HAP-1 (cell line): ENCODE data around the gene TRIM41.
"Not testable (repeated sequence)": the region's sequence is repeated elsewhere in the genome, so short reads cannot be mapped to it uniquely, and the experiment has no call there.

Experiments
- DNase-seq, 2 experiments: peaks; one replicate each; pipeline ENCODE4 v3.0.0-alpha.2; 2016 to 2020; ENCODE audit warnings: low spot score in 2 of 2
- H3K27me3 ChIP-seq: fragments of 250-450 bp; sonication (Bioruptor Pico); 2 replicates; pipeline ENCODE4 v1.5.1; 2020; ENCODE audit warnings: low read depth, mild to moderate bottlenecking, moderate library complexity
- H3K36me3 ChIP-seq: fragments of 250-450 bp; sonication (Bioruptor Pico); replicated peaks from 2 replicates; pipeline ENCODE4 v1.5.1; 2020; ENCODE audit warnings: mild to moderate bottlenecking
- H3K4me1 ChIP-seq: fragments of 250-450 bp; sonication (Bioruptor Pico); 2 replicates; pipeline ENCODE4 v1.5.1; 2020; ENCODE audit warnings: mild to moderate bottlenecking
- H3K4me3 ChIP-seq: fragments of 250-450 bp; sonication (Bioruptor Pico); 2 replicates; pipeline ENCODE4 v1.5.1; 2020; ENCODE audit warnings: mild to moderate bottlenecking, moderate library complexity
- H3K9me3 ChIP-seq: fragments of 250-450 bp; sonication (Bioruptor Pico); 2 replicates; pipeline ENCODE4 v1.5.1; 2020; ENCODE audit warnings: mild to moderate bottlenecking, moderate library complexity
- in situ Hi-C: fragments of 300-500 bp; cut with MboI; formaldehyde crosslinking; loops from 3 replicates; pipeline ENCODE4 v1.14.3; 2020; ENCODE audit warnings: low sequenced_read_pairs, inconsistent platforms, mixed read lengths

TRIM41 gene

DNA sequence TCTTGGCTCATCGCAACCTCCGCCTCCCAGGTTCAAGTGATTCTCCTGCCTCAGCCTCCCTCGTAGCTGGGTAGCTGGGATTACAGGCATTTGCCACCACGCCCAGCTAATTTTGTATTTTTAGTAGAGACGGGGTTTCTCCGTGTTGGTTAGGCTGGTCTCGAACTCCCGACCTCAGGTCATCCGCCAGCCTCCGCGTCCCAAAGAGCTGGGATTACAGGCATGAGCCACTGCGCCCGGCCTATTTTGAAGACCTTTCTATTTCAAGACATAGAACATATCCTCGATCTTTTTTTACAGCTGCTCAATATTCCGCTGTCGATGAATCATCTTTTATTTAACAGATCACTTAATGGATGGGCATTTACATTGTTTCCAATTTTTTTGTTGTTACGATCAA lies 12.4 kb upstream of the TRIM41 start:
- DNase-seq, H3K9me3 ChIP-seq, H3K27me3 ChIP-seq, H3K4me1 ChIP-seq, in situ Hi-C loops, H3K4me3 ChIP-seq, H3K36me3 ChIP-seq: not testable (repeated sequence)

DNA sequence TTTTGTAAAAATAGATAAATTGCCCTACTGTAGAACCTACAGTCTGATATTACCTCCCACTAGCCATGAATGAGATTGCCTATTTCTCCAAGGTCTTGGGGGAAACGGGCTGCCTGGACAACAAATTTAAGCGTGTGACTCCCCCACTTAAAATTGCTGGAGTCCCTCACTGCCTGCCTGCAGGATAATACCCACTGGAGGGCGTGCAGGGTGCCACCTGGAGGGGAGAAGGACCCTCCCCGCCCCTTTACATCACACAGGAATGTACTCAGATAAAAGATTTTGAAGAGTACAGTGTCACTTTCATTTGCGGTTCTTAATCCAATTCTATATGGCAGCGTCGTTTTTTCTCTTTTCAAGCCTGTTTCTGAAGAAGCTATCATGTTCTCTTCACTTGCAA lies 11.9 kb upstream of the TRIM41 start:
- in situ Hi-C loops = no loop called here
- H3K4me3 ChIP-seq = no peak overlapping the region
- no peaks in the 10 kb centered on the region for H3K36me3 ChIP-seq
- no peaks in the 10 kb centered on the region for H3K27me3 ChIP-seq
- H3K4me1 ChIP-seq = peaks cover 3% of the 10 kb centered on the region
- no peaks in the 10 kb centered on the region for H3K9me3 ChIP-seq
- DNase-seq = no peak

DNA sequence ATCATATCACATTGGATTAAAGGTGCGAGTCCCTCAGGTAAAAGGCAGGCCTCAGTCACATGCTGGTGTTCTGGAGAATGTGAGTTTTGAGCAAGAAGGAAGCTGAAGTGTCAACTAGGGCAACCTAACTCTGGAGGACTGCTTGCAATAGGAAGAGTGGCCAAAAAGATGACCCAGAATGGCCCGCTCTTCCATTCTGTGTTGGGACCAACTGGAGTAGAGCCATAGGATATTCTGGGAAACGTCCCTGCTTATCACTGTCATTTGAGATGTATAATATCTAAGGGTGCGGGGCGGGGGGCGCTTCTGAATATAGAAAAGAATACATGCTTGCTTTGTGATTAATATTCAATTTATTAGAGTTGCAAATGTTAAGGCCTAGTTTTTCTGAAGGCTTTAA lies 11.0 kb upstream of the TRIM41 start:
- H3K4me3 ChIP-seq = no peak overlapping the region
- no peaks in the 10 kb centered on the region for H3K36me3 ChIP-seq
- no peaks in the 10 kb centered on the region for H3K9me3 ChIP-seq
- no peaks in the 10 kb centered on the region for H3K27me3 ChIP-seq
- DNase-seq = no peak
- in situ Hi-C loops = no loop called here
- no peaks in the 10 kb centered on the region; the same call in none of the 2 replicates for H3K4me1 ChIP-seq

DNA sequence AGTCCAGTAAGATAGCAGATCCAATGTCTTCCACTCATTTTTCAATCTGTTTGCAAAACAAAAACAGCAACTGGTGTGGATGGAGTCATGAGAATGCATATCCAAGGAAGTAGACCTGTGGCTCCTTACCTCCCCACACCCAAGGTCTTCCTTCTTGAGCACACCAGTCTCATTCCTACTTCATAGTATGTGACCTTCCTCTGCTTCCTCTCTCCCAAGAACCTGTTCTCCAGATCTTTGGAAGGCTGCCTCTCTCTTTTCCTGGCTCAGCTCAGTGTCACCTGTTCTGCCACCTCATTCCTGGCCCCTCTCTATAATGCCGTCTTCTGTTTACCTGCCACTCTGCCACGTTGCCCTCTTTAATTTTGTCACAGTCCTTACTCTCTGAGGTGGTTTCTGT lies 10.1 kb upstream of the TRIM41 start:
- no peaks in the 10 kb centered on the region for H3K36me3 ChIP-seq
- H3K4me3 ChIP-seq = no peak overlapping the region
- in situ Hi-C loops = no loop called here
- DNase-seq = no peak
- H3K9me3 ChIP-seq = no peaks in the 10 kb centered on the region
- no peaks in the 10 kb centered on the region for H3K27me3 ChIP-seq
- peaks cover 4% of the 10 kb centered on the region for H3K4me1 ChIP-seq

DNA sequence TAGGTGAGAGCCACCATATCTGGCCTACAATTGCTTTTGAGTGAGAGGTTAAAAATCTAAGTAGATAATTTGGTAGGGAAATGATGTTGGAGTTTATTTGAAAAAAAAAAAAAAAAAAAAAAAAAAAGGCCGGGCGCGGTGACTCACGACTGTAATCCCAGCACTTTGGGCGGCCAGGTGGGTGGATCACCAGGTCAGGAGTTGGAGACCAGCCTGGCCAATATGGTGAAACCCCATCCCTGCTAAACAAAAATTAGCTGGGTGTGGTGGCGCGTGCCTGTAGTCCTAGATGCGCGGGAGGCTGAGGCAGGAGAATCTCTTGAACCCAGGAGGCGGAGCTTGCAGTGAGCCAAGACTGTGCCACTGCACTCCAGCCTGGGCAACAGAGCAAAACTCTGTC lies 8.8 kb upstream of the TRIM41 start:
- H3K9me3 ChIP-seq, H3K4me1 ChIP-seq, DNase-seq, H3K4me3 ChIP-seq, H3K36me3 ChIP-seq, in situ Hi-C loops, H3K27me3 ChIP-seq: not testable (repeated sequence)

DNA sequence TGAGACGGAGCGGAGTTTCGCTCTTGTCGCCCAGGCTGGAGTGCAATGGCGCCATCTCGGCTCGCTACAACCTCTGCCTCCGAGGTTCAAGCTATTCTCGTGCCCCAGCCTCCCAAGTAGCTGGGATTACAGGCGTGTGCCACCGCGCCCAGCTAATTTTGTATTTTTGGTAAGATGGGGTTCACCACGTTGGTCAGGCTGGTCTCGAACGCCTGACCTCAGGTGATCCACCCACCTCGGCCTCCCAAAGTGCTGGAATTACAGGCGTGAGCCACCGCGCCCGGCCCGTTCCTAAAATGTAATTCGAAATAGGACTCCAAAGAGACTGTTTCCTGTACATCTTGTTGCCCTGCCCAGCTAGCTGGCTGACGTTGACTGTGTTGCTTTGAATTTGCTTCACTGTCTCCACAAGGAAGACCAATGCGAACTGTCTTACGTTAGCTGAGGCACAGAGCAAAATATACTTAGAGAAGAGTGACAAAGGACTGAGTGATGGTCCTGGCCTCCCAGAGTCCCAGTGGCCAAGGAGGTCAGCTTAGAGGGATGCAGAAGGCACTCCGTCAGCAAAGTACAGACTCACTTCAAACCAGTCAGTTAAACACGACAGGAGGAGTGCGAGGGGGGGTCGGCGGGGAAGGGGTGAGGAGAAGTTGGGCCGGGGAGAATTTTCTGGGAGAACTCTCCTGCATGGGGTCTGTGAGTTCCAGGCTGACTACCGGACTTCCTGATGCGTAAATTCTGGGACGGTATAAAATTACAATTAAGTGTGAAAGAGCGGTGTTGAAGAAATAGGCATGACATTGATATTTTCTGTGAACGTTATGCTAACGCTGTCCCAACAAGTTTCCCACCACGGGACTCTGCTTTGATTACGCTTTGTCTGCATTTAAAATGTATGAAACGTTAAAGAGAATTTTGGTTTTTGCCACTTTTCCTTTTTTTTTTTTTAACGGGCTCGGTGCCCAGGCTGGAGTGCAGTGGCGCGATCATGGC lies 6.8 kb upstream of the TRIM41 start:
- in situ Hi-C loops = no loop called here
- peak in 1 of 2 experiments; percentile 58 for DNase-seq
- peak overlapping the region; percentile 39 for H3K4me3 ChIP-seq
- peaks cover 6% of the 10 kb centered on the region; the same call in 1 of the 2 replicates for H3K4me1 ChIP-seq
- H3K27me3 ChIP-seq = no peaks in the 10 kb centered on the region
- H3K36me3 ChIP-seq = no peaks in the 10 kb centered on the region
- no peaks in the 10 kb centered on the region for H3K9me3 ChIP-seq

DNA sequence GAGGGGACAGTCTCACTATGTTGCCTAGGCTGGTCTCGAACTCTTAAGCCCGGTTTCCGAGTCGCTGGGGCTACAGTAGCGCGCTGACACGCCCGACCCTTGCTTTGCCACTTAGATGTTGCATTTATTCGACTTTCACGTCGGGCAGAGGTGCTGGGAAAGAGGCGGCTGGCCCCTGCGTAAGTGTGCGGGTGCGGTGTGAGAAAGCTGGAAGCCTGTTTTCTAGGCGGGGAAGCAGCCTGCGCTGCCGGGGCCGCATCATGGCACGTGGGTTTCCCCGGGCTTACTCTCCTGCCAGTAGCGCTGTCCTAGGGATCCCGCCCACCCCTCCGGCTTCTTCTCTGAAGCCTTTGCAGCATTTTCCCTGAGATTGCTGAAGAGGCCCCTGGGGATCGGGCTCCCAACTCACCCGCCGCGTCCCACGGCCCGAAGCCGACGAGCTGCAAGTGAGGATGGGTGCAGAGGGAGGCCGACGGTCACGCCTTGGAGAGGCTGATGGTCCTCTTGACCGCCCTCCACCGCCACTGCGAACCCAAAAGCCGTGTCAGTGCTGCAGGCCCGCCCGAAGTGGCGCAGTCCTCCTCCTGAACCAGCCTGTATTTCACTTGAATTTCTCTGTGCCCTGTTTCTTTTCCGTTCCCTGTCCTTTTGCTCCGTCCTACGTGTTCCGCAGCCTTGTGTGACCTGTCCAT lies 5.8 kb upstream of the TRIM41 start:
- no peaks in the 10 kb centered on the region for H3K36me3 ChIP-seq
- in situ Hi-C loops = no loop called here
- peak overlapping the region; percentile 39 for H3K4me3 ChIP-seq
- H3K27me3 ChIP-seq = no peaks in the 10 kb centered on the region
- peak in 1 of 2 experiments; percentile 81 for DNase-seq
- H3K9me3 ChIP-seq = no peaks in the 10 kb centered on the region
- peaks cover 6% of the 10 kb centered on the region; the same call in 1 of the 2 replicates for H3K4me1 ChIP-seq

DNA sequence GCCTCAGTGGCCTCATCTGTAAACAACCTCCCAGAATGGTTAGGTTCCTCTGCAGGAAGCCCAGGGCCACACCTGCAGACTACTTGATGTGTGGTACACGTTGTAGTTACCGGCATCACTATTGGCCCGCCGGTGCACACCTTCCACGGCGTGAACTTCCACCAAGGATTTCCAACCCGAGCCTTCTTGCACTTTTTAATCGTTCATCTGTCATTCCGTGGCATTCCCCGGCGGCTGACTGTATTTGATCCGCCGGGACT lies 5.3 kb upstream of the TRIM41 start:
- H3K27me3 ChIP-seq = no peaks in the 10 kb centered on the region
- peak overlapping the region; percentile 39 for H3K4me3 ChIP-seq
- no peaks in the 10 kb centered on the region for H3K9me3 ChIP-seq
- in situ Hi-C loops = no loop called here
- peaks cover 10% of the 10 kb centered on the region for H3K4me1 ChIP-seq
- peak in 1 of 2 experiments; percentile 32 for DNase-seq
- H3K36me3 ChIP-seq = no peaks in the 10 kb centered on the region

DNA sequence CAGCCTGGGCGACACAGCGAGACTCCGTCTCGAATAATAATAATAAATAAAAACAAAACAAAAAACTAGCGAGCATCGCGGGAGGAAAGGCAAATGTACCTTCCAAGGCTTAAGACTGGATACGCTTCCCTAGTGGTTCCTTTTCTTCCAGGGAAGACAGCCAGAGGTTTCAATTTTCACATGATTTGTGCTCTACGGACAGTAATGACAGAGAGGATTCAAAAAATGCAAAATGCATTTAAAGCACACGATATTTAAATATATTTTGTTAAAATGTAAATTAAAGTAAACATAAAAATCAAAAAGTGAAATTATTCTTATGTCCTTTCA lies 4.3 kb upstream of the TRIM41 start:
- Histone ChIP-seq H3K4me1 (peaks cover 11% of the 10 kb centered on the region), H3K4me3 (peak overlapping the region; percentile 39), H3K36me3 (no peaks in the 10 kb centered on the region), H3K27me3 (no peaks in the 10 kb centered on the region), H3K9me3 (no peaks in the 10 kb centered on the region)
- no peak for DNase-seq
- in situ Hi-C loops = no loop called here

DNA sequence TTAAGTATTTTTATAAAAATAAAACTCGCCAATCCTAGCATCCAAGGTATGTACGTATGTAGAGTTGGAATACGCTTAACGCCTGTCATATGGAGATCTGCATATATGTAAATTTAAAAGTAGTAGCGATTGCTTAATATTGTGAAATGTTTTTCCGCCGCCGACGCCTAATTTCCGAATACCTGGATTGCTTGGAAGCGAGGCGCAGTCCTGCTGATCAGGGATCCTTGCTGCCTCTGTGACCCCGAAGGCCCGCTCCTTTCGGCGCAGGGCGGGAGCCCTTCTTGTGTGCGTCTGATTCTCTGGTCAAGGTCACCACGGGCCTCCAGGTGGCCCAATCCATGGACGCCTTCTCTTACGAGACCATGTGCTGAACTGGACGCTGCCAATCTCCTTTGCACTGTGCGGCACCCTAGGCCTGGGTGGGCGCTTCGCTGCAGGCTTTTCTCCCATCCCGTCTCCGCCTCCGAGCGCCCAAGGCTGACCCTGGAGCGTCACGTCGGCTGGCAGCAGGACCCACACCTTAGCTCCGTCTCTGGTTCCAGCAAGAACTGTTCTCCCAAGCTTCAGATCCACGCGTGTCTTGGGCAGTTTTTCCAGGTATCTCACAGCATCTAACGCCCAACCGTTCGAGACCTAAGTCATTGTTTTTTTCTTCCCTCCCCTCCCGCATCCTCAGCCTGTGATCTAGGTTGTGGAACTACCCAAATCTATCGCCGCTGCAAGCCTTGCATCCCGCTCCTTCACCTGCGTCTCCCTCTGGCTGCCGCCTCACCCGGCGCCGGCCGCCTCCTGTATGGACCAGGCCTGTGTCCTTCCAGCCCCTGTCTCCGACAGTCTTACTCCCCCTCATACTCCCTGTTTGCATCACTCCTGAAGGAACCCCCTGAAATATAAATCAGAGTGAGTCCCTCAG lies 3.6 kb upstream of the TRIM41 start:
- H3K27me3 ChIP-seq = no peaks in the 10 kb centered on the region
- in situ Hi-C loops = loop anchor here (5.0 kb wide), 1 partner anchor 32 kb away; no protein-coding TSS in a partner anchor
- peaks cover 13% of the 10 kb centered on the region for H3K4me1 ChIP-seq
- no peak for DNase-seq
- H3K36me3 ChIP-seq = no peaks in the 10 kb centered on the region
- H3K4me3 ChIP-seq = no peak overlapping the region
- H3K9me3 ChIP-seq = no peaks in the 10 kb centered on the region

DNA sequence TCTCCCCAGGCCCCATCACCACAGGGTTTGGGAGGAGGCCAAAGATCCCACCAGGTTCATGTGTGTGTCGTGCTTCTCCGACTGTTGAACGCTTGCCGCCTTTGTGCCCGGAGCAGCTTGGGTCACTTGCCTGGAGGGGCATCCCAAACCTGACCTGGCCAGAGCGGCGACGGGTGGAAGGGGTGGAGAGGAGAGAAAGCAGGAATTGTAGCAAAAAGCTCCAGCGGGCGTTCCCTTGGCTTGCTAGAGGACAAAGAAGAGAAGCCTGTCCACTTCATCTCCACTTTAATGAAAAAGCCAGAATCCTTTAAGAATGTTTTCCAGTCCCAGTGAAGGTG lies 2.9 kb upstream of the TRIM41 start:
- peaks cover 18% of the 10 kb centered on the region for H3K4me1 ChIP-seq
- H3K4me3 ChIP-seq = no peak overlapping the region
- no peak for DNase-seq
- peaks cover 2% of the 10 kb centered on the region; the same call in 1 of the 2 replicates for H3K36me3 ChIP-seq
- no peaks in the 10 kb centered on the region for H3K9me3 ChIP-seq
- no peaks in the 10 kb centered on the region for H3K27me3 ChIP-seq
- in situ Hi-C loops = loop anchor here (5.0 kb wide), 1 partner anchor 33 kb away; no protein-coding TSS in a partner anchor

DNA sequence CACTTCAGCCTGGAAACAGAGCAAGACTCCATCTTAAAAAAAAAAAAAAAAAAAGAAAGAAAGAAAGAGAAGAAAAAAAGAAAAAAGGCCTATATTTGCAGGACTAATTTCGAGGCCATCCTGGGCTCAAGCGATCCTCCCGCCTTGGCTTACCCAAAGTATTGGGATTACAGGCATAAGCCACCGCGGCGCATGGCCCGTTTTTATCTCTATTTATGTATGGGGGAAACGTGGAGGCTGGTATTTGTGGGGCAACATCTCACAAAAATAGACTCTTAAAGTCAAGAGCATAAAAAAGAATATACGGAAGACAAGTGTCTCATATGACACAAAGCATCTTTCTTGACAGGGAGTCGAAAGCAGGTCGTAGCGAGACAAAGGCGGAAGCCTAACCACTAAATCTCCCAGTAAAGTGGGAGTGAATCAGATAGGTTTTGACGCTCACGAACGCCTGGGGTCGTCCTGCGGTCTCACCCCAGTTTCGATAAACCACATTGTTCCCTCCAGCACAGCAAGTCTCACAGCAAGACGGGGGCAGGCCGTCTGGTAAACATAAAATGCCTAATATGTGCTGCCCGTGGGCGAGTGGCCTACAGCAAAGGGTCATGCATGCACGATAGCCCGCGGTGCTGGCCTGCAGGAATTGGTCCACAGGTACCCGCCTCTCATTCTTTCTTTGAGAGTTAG lies 1.8 kb upstream of the TRIM41 start:
- H3K4me3 ChIP-seq = peak overlapping the region; percentile 88
- DNase-seq = no peak
- H3K9me3 ChIP-seq = no peaks in the 10 kb centered on the region
- peaks cover 5% of the 10 kb centered on the region; the same call in 1 of the 2 replicates for H3K36me3 ChIP-seq
- in situ Hi-C loops = loop anchor here (5.0 kb wide), 1 partner anchor 34 kb away; no protein-coding TSS in a partner anchor
- peaks cover 18% of the 10 kb centered on the region for H3K4me1 ChIP-seq
- H3K27me3 ChIP-seq = no peaks in the 10 kb centered on the region
